GM19324 (cell line): ENCODE data around the gene OR8G5.
"Not testable (repeated sequence)": the region's sequence is repeated elsewhere in the genome, so short reads cannot be mapped to it uniquely, and the experiment has no call there.

Experiments
- ATAC-seq: cut with Tn5 transposase; IDR thresholded peaks from one replicate; pipeline ENCODE4 v1.9.1; 2021; ENCODE audit warnings: mild to moderate bottlenecking, moderate library complexity; ENCODE audit not compliant: unreplicated experiment, low FRiP score

OR8G5 gene

GRCh38 chr11:124256076-124256475 lies at the start of gene OR8G5:
OR8G5 (plus strand) TSS chr11:124256376; CDS start chr11:124264932, 8,556 bp downstream.
- ATAC-seq = no peak

- ATAC-seq = no peak
These were observed 48.9 kb upstream of the OR8G5 start for GRCh38 chr11:124207102-124207792.

- no peak for ATAC-seq
These were observed 46.3 kb upstream of the OR8G5 start for GRCh38 chr11:124209824-124210357.

GRCh38 chr11:124210421-124210820 lies 45.8 kb upstream of the OR8G5 start:
- no peak for ATAC-seq

GRCh38 chr11:124211321-124211720 lies 44.9 kb upstream of the OR8G5 start:
- ATAC-seq = no peak

- ATAC-seq = no peak
These were observed 42.1 kb upstream of the OR8G5 start for GRCh38 chr11:124214027-124214426.

GRCh38 chr11:124219126-124219525 lies 37.0 kb upstream of the OR8G5 start:
- no peak for ATAC-seq

- no peak for ATAC-seq
These were observed 33.8 kb upstream of the OR8G5 start for GRCh38 chr11:124222407-124222806.

GRCh38 chr11:124224618-124225423 lies 31.4 kb upstream of the OR8G5 start:
- ATAC-seq = not testable (repeated sequence)

- no peak for ATAC-seq
These were observed 30.7 kb upstream of the OR8G5 start for GRCh38 chr11:124225471-124225870.

- no peak for ATAC-seq
These were observed 22.8 kb upstream of the OR8G5 start for GRCh38 chr11:124233376-124233775.

GRCh38 chr11:124238512-124238911 lies 17.7 kb upstream of the OR8G5 start:
- ATAC-seq = no peak

GRCh38 chr11:124240621-124241397 lies 15.4 kb upstream of the OR8G5 start, which contains the start of gene OR8G1:
OR8G1 (plus strand) TSS chr11:124241095; CDS start chr11:124249676, 8,581 bp downstream.
- no peak for ATAC-seq

- not testable (repeated sequence) for ATAC-seq
These were observed 6.3 kb upstream of the OR8G5 start for GRCh38 chr11:124249869-124250268.

GRCh38 chr11:124265041-124265440 lies 8.9 kb downstream of the OR8G5 start:
- not testable (repeated sequence) for ATAC-seq

- ATAC-seq = not testable (repeated sequence)
These were observed 14.7 kb downstream of the OR8G5 start for GRCh38 chr11:124270886-124271285.

GRCh38 chr11:124274000-124274399 lies 17.8 kb downstream of the OR8G5 start:
- ATAC-seq = no peak

GRCh38 chr11:124276081-124276480 lies 19.9 kb downstream of the OR8G5 start:
- no peak for ATAC-seq

- no peak for ATAC-seq
These were observed 21.0 kb downstream of the OR8G5 start for GRCh38 chr11:124277207-124277606.

- no peak for ATAC-seq
These were observed 21.6 kb downstream of the OR8G5 start for GRCh38 chr11:124277804-124278203.

- ATAC-seq = no peak
These were observed 22.1 kb downstream of the OR8G5 start for GRCh38 chr11:124278261-124278660.
